Islet precursor cell (in vitro differentiated cells): ENCODE results near the gene CYSRT1.

Experiments used
- DNase-seq: peaks from one replicate; pipeline ENCODE4 v3.0.0-alpha.2; 2018

CYSRT1 gene

DNA sequence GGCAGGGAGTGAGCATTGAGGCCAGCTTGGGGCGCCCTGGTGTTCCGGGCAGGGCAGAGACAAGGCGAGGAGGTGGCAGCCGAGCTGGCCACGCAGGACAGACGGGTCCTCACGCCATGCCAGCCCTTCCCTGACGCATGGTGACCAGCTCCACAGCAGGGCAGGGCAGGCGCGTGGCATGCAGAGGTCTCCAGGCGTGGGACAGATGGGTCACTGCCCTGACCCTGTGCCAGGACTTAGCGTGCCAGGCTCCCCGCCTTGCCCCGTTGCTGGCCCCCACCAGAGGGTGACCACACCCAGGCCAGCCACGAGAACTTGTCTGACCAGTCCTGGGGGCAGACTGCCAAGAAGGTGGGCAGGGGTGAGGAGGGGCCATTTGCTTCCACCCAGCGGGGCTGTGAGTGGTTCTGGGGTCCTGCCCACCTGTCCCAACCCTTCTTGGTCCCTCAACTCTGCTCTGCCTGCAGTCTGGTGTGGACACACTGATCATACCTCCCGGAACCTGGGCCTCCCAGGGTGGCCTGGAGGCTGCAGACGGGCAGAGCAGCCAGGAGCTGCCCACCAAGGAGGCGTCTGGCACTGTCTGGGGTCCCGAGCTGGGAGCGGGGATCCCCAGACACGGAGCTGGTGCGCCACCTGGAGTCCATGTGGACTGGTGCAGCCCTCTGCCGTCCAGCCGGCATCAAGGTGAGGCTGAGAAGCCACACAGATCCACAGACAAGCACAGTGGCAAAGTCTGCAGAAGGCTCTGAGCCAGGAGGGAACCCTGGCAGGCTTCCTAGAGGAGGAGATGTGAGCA lies 2.3 kb downstream of the CYSRT1 start, which contains the start of gene RNF224:
TSS of gene RNF224 (plus strand) at position 449 of the 799 bp plus-strand sequence. CDS start 834 bp downstream, outside the sequence.
- peak; percentile 90 for DNase-seq

DNA sequence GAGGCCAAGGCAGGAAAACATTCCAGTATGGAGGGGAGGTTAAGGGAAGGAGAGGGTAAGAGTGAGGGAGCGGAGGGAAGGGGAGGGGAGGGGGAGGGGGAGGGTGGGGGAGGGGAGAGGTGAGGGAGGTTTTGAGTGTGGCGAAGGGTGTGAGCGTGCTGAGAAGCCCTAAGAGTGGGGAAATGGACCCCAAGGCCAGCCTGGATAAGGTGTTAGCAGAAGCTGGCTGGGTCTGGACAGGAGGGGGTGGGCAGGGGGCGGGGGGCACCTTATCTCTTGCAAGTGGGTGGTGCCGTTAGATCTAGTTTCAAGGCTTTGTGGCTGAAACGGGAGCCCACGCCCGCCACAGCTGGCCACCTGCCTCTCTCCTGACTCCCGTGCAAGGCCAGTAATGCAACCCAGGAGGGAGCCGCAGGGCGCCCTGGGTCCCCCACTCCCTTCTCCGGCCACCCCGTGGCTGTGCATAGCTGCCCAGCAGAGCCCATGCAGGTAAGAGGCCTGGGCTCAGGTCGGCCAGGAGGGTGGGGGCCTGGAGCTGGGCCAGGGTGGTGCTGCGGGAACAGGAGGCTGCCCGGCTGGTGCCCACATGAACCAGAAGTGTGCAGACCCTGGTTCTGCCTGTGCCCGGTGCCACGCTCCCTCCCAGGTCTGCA lies 3.0 kb downstream of the CYSRT1 start:
- DNase-seq, result no peak

DNA sequence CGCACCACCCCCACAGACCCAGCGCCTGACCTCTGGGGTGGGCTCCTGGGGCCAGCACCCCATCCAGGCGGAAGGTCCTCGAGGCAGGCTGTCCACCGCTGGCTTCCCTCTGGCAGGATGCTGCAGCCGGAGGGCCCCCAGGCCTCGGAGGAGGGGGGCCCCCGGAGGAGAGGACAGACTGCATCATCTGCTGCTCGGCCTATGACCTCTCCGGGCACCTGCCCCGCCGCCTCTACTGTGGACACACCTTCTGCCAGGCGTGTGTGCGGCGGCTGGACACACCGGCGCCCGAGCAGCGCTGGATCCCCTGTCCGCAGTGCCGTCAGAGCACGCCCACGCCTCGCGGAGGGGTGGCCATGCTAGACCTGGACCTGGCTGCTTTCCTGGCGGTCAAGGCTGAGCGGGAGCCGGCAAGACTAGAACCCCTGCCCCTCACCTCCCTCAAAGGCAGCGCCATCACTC lies 3.6 kb downstream of the CYSRT1 start:
- DNase-seq, result no peak

DNA sequence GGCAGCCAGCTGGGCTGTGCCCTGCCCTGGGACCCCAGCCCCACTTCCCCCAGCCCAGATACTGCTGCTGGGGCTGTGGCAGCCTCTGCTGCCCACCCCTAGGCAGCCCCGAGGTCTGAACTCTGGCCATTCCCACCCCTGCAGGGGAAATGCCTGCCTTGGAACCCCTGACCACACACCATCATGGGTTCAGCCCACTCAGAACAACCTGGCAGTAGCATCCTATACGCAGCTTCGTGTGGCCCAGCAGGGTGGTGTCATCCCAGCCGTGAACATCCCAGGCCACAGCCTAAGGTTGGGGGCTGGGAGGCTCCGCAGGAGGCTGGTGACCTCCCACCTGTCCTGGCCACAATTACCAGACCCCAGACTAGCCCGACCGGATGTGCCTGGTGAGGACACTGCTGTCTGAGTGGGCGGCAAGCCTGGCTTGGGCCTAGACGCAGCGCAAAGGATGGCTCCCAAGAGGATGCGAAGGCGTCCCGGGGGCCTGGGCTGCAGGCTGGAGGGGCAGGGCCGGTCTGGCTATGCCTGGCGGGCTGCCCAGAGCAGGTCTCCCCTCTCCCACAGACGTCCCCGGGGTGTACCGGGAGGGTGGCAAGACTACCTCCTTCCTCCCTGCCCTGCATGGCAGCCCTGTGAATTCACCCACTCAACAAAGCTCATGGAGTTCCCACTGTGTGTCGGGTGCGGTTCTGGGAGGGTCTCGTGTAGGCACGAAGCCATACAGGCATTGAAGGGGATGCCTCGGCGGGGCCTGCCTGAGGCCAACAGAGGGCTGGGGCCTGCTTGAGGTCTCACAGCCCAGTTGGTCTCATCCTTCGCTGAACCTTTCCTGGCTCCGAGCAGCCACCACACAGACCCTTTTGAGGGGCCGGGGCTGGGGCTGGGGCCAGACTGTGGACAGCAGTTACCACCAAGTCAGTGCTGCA lies 4.3 kb downstream of the CYSRT1 start:
- DNase-seq, result no peak

DNA sequence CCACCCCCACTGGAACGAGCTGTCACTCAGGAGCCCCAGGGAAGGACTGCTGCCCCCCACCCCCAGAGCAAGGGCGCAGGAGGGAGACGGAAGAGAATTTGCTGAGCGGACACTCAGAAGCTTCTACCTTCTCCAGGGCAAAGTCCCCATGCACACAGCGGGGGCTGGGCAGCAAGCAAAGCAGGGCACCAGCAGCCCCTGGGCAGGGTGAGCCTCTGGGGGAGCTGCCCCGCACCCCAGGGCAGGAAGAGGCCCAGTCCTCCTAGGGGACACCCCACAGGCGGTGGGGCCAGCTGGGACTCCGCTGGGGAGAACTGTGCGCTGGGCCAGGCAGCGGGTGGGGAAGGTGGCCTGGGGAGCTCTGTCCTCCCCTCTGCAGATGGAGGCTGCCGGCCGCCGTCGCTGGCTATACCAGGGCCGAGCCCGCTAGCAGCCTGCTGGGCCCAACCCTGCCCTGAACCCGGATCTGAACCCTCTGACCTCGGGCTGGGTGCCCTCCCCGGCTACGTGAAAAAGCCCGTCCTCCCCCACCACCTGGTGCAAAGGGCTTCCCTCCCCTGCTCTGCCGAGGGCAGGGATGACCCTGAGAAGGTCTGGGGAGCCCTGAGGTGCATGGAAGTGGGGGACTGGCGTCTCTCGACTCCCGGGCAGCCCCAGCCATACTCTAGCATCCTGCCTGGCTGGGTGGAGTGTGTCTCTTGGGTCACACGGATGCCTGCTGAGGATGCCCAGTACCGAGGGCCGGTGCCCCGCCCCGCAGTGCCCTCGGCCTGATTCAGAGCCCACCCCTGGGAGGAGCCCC lies 5.1 kb downstream of the CYSRT1 start:
- no peak for DNase-seq

DNA sequence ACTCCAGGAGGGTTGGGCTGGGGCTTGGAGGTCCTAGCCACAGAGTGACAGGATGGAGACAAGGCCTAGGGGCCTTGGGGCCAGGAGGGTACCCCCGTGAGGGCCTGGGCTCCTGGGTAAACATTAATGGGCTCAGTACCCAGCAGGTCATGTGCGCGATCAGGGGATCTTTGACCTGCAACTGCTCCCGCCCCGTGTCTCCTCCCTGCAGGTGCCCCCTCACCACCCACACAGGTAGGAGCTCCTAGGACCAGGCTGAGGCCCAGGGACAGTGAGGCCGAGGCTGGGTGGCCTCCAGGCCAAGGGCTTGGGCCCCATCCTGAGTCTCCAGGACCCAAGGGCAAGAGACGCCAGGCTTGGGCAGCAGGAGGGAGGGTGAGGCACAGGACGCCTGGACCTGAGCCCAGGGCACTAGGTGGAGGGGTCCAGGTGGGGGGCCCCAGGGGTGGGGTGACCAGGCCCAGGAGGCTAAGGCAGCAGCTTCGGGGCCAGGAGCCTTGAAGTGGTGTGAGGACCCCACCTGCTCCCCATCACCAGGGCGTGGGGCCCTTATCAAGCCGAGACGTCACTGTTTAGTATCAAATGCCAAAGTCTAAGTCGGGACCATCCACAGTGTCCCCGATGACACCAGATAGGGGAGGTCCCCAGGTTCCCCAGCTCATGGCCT lies 5.9 kb downstream of the CYSRT1 start, which contains the start of gene SLC34A3:
TSS of gene SLC34A3 (plus strand) at position 197 of the 667 bp plus-strand sequence. CDS start 802 bp downstream, outside the sequence.
- DNase-seq, result no peak

DNA sequence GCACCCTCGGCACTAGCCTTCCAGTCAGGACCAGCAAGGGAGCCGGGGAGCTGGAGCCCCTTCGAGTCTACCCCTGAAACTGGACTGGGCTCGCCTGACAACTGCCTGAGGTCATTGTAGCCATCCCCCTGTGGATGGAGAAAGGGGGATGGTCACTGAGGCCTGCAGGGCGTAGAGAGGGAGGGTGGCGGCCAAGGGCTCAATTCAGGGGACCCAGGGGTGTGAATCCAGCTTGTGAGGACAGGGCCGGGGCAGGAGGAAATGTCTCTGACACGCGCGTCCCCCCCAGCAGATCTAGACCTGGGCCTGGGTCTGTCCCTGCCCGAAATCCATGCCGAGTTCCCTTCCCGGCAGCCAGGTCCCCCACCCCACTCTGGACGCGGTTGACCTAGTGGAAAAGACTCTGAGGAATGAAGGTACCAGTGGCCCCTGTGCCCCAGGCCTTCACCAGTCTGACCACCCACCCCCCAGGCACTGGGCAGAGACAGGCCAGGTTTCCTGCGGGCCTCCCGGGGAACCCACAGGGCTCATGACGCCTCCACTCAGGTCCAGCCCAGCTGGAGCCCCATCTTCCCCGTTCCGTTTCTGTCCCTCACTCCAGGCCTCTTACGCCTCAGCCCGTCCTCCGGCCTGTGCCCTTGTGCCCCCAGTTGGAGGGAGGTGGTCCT lies 6.5 kb downstream of the CYSRT1 start:
- no peak for DNase-seq

DNA sequence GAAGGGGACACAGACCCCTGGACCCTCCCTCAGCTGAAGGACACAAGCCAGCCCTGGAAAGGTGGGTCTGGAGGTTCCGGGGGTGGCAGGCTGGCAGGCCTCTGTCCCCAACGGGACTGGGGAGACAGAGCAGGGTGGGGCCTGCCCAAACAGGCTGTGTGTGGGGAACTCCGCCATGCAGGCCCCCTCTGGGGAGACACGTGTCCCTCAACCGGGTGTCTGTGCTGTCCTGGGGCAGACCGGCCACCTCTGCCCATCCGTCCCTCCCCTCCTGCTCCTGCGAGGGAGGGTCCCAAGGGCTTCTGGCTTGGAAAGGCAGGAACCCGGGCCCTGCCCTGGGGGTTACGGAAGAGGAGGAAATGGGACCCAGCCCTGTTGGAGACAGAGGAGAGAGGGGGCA lies 7.1 kb downstream of the CYSRT1 start:
- DNase-seq, result no peak

DNA sequence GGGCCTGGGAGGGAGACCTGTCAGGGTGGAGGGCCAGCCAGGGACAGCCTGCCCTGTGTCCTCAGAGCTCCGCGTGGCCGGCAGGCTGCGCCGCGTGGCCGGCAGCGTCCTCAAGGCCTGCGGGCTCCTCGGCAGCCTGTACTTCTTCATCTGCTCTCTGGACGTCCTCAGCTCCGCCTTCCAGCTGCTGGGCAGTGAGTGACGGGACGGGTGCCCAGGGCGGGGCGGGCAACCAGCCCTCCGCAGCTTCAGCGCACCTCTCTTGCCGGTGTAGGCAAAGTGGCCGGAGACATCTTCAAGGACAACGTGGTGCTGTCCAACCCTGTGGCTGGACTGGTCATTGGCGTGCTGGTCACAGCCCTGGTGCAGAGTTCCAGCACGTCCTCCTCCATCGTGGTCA lies 7.5 kb downstream of the CYSRT1 start:
- no peak for DNase-seq

DNA sequence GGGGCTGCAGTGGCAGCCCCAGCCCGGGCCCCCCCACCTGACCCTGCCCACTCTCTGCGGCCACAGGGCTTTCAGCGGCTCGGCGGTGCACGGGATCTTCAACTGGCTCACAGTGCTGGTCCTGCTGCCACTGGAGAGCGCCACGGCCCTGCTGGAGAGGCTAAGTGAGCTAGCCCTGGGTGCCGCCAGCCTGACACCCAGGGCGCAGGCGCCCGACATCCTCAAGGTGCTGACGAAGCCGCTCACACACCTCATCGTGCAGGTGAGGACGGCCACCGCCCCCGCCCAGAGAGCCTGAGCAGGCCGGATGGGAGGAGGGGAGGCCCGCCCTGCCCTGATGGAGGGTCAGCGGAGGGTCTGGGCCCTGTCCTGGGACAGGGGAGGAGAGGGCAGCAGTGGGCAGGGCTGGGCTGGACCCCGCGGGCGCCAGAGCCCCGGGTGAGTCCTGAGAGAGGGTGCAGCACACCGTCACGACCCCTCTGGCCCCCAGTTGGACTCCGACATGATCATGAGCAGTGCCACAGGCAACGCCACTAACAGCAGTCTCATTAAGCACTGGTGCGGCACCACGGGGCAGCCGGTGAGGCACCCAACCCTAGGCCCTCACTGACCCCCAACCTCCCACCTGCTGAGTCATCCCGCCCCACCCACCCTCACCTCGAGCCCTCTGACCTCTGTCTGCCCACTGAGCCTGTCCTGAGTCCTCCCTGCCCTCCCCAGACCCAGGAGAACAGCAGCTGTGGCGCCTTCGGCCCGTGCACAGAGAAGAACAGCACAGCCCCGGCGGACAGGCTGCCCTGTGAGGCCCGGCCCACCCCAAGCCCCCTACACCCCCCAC lies 8.4 kb downstream of the CYSRT1 start:
- no peak for DNase-seq

DNA sequence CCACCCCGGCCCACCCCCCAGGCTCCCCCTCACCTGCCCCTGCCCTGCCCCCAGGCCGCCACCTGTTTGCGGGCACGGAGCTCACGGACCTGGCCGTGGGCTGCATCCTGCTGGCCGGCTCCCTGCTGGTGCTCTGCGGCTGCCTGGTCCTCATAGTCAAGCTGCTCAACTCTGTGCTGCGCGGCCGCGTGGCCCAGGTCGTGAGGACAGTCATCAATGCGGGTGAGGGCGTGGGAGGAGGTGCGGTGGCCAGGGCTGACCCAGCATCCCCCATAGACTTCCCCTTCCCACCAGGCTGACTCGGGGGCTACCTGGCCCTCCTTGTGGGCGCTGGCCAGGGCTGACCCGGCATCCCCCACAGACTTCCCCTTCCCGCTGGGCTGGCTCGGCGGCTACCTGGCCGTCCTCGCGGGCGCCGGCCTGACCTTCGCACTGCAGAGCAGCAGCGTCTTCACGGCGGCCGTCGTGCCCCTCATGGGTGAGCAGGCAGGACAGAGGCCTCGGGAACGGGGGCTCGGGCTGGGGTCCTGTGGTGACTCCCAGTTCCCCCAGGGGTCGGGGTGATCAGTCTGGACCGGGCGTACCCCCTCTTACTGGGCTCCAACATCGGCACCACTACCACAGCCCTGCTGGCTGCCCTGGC lies 9.2 kb downstream of the CYSRT1 start:
- DNase-seq, result no peak

DNA sequence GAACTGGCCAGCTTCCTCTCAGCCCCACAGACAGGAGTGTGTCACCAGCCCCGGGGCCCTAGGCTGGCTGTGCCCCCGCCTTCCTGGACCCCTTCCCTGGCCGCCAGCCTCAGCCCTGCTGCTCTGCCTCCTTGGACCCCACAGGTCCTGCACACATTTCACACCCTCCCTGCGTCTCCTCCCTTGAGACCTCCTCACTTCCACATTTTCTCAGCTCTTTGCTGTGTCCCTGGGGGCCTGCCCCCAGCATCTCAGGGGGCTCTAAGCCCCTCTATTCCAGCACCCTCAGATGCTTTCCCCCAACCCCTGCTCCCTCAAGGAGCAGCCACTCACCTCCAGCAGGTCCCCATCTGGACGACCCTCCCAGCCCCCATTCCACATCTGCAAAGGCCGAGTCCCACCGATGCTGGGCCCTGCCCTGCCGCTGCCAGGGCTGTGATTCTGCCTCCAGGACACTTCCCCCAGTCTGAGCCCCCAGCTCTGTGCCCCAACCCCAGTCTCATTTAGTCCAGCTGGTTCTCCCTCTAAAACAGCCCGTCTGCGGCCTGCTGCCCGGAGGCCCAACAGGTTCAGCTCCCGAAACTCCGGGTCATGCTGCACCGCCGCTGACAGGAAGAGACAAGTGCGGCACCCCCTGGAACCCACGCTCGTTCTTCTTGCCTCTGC lies 9.9 kb downstream of the CYSRT1 start:
- no peak for DNase-seq

DNA sequence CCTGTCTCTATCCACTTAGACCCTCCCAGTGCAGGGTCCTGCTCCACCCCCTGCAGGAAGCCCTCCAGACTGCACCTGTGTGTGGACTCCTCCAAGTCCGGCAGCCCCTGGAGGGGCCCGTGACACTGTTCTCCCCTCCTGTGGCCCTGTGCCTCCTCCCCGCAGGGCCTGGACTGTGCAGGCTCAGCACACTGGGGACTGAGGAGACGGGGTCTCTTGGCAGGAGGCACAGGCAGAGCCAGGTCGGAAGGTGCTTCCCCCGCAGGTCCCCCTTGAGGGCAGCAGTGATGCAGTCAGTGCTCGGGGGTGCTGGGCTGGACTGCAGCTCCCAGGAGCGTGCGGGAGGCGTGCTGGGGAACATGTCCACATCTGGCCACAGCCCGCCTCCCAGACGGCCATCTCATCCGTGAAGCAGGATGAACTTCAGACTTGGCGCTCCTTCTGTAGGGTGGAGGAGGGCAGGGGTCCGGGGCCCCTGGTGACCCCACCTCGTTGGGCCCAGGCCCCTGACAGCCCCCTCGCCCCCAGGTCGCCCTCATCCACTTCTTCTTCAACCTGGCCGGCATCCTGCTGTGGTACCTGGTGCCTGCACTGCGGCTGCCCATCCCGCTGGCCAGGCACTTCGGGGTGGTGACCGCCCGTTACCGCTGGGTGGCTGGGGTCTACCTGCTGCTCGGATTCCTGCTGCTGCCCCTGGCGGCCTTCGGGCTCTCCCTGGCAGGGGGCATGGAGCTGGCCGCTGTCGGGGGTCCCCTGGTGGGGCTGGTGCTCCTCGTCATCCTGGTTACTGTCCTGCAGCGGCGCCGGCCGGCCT lies 10.7 kb downstream of the CYSRT1 start:
- no peak for DNase-seq

DNA sequence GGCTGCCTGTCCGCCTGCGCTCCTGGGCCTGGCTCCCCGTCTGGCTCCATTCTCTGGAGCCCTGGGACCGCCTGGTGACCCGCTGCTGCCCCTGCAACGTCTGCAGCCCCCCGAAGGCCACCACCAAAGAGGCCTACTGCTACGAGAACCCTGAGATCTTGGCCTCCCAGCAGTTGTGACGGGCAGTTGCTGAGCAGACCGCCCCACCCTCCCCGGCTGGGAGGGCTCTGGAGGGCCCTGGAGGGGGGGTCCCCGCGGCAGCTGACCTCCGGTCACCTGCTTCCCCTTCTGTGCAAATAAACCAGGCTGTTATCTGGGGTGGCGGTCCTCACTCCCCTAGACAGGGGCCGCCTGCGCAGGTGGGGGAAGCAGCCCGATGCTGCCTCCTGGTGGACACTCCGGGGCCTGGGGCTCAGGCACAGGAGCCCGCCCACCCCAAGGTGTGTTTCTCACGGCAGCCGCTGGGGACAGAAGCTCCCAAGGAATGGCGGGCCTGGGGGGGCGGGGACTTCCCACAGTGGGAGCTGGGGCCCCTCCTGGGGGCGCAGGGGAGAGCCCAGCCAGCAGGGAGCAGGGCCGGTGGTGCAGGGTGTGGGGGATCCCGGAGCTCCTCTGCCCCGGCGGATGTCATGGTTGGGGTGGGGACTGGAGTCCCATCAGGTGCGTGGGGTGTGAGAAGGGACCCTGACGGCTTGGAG lies 11.4 kb downstream of the CYSRT1 start:
- DNase-seq, result peak; percentile 90

DNA sequence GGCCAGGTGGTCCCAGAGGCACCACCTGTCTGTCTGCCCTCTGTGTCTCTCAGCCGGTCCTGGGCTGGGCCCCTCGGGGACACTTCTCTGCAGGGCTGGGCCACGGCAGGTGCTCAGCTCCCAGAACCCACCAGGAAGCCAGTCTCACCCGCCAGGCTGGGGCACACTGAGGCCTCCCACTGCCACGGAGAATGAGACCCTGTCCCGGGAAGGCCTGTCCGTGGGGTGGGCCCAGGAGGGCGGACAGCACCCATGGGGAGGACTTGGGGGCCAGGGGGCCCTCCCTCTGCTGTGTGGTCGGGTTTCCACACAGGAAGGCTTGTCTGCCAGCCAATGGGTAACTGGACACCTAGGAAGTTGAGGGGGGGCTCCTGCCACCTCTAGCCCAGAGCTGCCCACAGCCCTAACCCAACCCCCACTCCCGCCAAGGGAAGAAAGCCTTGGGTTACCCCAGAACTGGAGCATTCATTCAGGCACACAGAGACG lies 12.0 kb downstream of the CYSRT1 start:
- DNase-seq, result no peak

DNA sequence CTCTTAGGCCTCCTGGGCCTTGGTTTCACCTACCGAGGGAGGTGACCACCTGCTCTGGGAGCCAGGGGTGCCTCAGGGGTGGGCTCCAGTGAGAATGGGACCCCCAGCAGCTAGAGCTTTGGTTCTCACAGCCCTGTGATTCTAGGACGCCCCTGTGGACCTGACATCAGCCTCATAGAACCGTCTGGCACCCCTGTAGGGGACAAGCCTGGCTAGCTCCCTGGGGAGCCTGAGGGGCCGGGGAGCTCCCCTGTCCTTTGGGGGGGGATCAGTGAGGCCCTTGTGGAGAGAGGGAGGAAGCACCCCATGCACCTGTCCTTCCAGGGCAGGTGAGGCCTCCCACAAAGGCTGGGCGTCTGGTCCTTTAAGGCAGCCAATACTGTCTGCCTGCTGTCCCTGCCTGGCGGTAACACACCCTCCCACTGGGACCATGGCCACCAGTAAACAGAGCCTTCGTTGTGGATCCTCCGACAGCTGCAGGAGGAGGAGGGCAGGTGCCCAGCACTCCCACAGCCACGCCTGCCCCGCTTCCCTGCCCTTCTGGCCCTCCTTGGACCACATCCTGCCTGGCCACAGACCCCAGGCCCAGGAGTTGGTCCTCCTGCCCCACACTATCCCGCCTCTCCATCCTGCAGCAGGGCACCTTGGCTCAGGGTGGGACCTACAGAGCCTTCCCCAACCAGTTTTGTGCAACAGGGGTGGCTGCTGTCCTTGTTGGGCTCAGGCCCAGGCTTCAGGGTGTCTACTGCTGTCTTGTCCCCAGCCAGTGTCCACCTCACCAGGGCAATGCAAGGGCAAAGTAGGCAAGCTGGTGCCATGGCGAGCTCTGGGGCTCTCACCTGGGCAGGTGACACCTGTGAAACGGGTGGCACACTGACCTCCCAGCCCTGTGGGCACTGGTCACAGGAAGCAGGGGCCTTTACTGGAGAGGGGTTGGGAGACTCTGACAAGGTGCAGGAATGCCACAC lies 13.1 kb downstream of the CYSRT1 start:
- no peak for DNase-seq
